LNCaP clone FGC (cell line): ENCODE measurements around the gene FOXP4.

Experiments used
- DNase-seq: peaks from one replicate; pipeline ENCODE4 v3.0.0-alpha.2; 2011; ENCODE audit warnings: low read depth
- H3K4me3 ChIP-seq: 2 replicates; pipeline ENCODE4 v1.5.1; 2011; ENCODE audit warnings: mild to moderate bottlenecking, low read depth, low read length, control low read depth
- CTCF ChIP-seq: IDR thresholded peaks from 2 replicates; pipeline ENCODE4 v1.5.1; 2012; ENCODE audit warnings: mild to moderate bottlenecking; ENCODE audit not compliant: control insufficient read depth, insufficient read depth; ENCODE audit errors: extremely low read depth

Gene FOXP4

GRCh38 chr6:41511443-41512060, 34.6 kb upstream of the FOXP4 start:
- no peak for TF ChIP-seq CTCF
- DNase-seq, result no peak
- H3K4me3 ChIP-seq, result no peak overlapping the region

GRCh38 chr6:41512146-41512701, 34.0 kb upstream of the FOXP4 start:
- no peak for DNase-seq
- no peak overlapping the region for H3K4me3 ChIP-seq
- TF ChIP-seq CTCF, result no peak

- no peak overlapping the region for H3K4me3 ChIP-seq
- DNase-seq, result no peak
- TF ChIP-seq CTCF, result no peak
These were observed 30.2 kb upstream of the FOXP4 start for GRCh38 chr6:41515995-41516394.

- DNase-seq, result no peak
- H3K4me3 ChIP-seq, result no peak overlapping the region
- no peak for TF ChIP-seq CTCF
These were observed 28.1 kb upstream of the FOXP4 start for GRCh38 chr6:41518118-41518517.

- TF ChIP-seq CTCF, result no peak
- H3K4me3 ChIP-seq, result no peak overlapping the region
- no peak for DNase-seq
These were observed 26.9 kb upstream of the FOXP4 start for GRCh38 chr6:41519305-41519744.

GRCh38 chr6:41519745-41520699, 26.2 kb upstream of the FOXP4 start:
- no peak for TF ChIP-seq CTCF
- no peak overlapping the region for H3K4me3 ChIP-seq
- DNase-seq, result no peak
